ENCODE results near the gene PROC. TPM values are rescaled to one million over a fixed set of nuclear protein-coding genes. Genes with fewer than 3 reads are reported as not detected.

The PROC gene
- total RNA-seq, 2 experiments from 2014 or later = 0.28 TPM; not detected in 1

DNA sequence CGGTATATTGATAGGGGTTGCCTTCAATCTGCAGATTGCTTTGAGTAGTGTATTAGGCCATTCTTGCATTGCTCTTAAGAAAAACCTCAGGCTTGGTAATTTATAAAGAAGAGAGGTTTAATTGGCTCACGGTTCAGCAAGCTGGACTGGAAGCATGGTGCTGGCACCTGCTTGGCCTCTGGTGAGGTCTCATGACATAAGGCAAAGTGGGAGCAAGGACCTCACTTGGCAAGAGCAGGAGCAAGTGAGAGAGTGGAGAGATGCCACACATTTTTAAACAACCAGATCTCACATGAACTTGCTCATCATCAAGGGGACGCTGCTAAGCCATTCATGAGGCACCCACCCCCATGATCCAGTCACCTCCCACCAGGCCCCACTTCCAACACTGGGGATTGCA, 35.4 kb upstream of the PROC start:
- Histone ChIP-seq H3K4me1 (ENCODE audit: insufficient read depth, low read length) (peaks cover 14% of the 10 kb centered on the region), H3K27ac (ENCODE audit: low read depth in 1 of 2, low read length in 2 of 2) (no peak overlapping the region), H3K4me3 (ENCODE audit: low read length) (no peak overlapping the region), H3K36me3 (ENCODE audit: insufficient read depth, low read length) (no peaks in the 10 kb centered on the region), H3K9me3 (ENCODE audit: control insufficient read depth in 1 of 2, insufficient read depth in 1 of 2, low read length in 2 of 2) (no peaks in the 10 kb centered on the region), H3K27me3 (ENCODE audit: control insufficient read depth in 1 of 2, insufficient read depth in 2 of 2, low read length in 2 of 2) (no peaks in the 10 kb centered on the region)
- intact Hi-C loops (cut with DNase I, micrococcal nuclease) = loop anchor here in 1 of 2 experiments (10.0 kb wide), 2 partner anchors 88 to 502 kb away; partner anchors contain the start of genes AMMECR1L and ERCC3
- H3K4me1 Mint-ChIP-seq (ENCODE audit: low read depth) = peaks cover 87% of the 10 kb centered on the region
- H3K4me3 Mint-ChIP-seq = peak overlapping the region; percentile 38
- ChIA-PET POLR2A (no interaction called here), CTCF (no interaction called here)
- no peaks in the 10 kb centered on the region for H3K9me3 Mint-ChIP-seq
- no peaks in the 10 kb centered on the region for H3K27me3 Mint-ChIP-seq
- H3K36me3 Mint-ChIP-seq (ENCODE audit: low read depth) = peaks cover 42% of the 10 kb centered on the region
- DNase-seq = no peak
- ATAC-seq (ENCODE audit: poor library complexity) = no peak
- H3K27ac Mint-ChIP-seq = peak overlapping the region; percentile 40
- TF ChIP-seq, protein P1, sequence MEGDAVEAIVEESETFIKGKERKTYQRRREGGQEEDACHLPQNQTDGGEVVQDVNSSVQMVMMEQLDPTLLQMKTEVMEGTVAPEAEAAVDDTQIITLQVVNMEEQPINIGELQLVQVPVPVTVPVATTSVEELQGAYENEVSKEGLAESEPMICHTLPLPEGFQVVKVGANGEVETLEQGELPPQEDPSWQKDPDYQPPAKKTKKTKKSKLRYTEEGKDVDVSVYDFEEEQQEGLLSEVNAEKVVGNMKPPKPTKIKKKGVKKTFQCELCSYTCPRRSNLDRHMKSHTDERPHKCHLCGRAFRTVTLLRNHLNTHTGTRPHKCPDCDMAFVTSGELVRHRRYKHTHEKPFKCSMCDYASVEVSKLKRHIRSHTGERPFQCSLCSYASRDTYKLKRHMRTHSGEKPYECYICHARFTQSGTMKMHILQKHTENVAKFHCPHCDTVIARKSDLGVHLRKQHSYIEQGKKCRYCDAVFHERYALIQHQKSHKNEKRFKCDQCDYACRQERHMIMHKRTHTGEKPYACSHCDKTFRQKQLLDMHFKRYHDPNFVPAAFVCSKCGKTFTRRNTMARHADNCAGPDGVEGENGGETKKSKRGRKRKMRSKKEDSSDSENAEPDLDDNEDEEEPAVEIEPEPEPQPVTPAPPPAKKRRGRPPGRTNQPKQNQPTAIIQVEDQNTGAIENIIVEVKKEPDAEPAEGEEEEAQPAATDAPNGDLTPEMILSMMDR (IDR thresholded peaks at IDR 0.05) = no peak

- Histone ChIP-seq H3K9me3 (ENCODE audit: control insufficient read depth in 1 of 2, insufficient read depth in 1 of 2, low read length in 2 of 2) (no peaks in the 10 kb centered on the region), H3K4me1 (ENCODE audit: insufficient read depth, low read length) (peaks cover 27% of the 10 kb centered on the region), H3K27me3 (ENCODE audit: control insufficient read depth in 1 of 2, insufficient read depth in 2 of 2, low read length in 2 of 2) (no peaks in the 10 kb centered on the region), H3K27ac (ENCODE audit: low read depth in 1 of 2, low read length in 2 of 2) (no peak overlapping the region), H3K4me3 (ENCODE audit: low read length) (no peak overlapping the region), H3K36me3 (ENCODE audit: insufficient read depth, low read length) (no peaks in the 10 kb centered on the region)
- Mint-ChIP-seq H3K27ac (peak overlapping the region; percentile 66), H3K36me3 (ENCODE audit: low read depth) (peaks cover 46% of the 10 kb centered on the region), H3K27me3 (no peaks in the 10 kb centered on the region), H3K4me3 (peak overlapping the region; percentile 76), H3K4me1 (ENCODE audit: low read depth) (peaks cover 89% of the 10 kb centered on the region), H3K9me3 (no peaks in the 10 kb centered on the region)
- TF ChIP-seq, protein P1 (IDR thresholded peaks at IDR 0.05) = no peak
- intact Hi-C loops (cut with DNase I, micrococcal nuclease) = loop anchor here in 1 of 2 experiments (10.0 kb wide), 2 partner anchors 90 to 500 kb away; partner anchors contain the start of genes AMMECR1L and ERCC3
- ATAC-seq (ENCODE audit: poor library complexity) (no peak), DNase-seq (no peak)
- POLR2A ChIA-PET = no interaction called here
- CTCF ChIA-PET = no interaction called here
These were observed 33.7 kb upstream of the PROC start for GRCh38 chr2:127384529-127384928.

- Histone ChIP-seq H3K27me3 (ENCODE audit: control insufficient read depth in 1 of 2, insufficient read depth in 2 of 2, low read length in 2 of 2) (no peaks in the 10 kb centered on the region), H3K9me3 (ENCODE audit: control insufficient read depth in 1 of 2, insufficient read depth in 1 of 2, low read length in 2 of 2) (no peaks in the 10 kb centered on the region), H3K27ac (ENCODE audit: low read depth in 1 of 2, low read length in 2 of 2) (no peak overlapping the region), H3K4me3 (ENCODE audit: low read length) (peak overlapping the region; percentile 82), H3K4me1 (ENCODE audit: insufficient read depth, low read length) (peaks cover 38% of the 10 kb centered on the region), H3K36me3 (ENCODE audit: insufficient read depth, low read length) (no peaks in the 10 kb centered on the region)
- Mint-ChIP-seq H3K4me3 (peak overlapping the region; percentile 98), H3K9me3 (no peaks in the 10 kb centered on the region), H3K36me3 (ENCODE audit: low read depth) (peaks cover 49% of the 10 kb centered on the region), H3K4me1 (ENCODE audit: low read depth) (peaks cover 85% of the 10 kb centered on the region), H3K27ac (peak overlapping the region; percentile 100), H3K27me3 (no peaks in the 10 kb centered on the region)
- POLR2A ChIA-PET = interaction anchor here (0.6 to 1.1 kb wide), 4 partner anchors 8 to 294 kb away, joined by 3 to 6 read pairs (median 4); no protein-coding TSS in a partner anchor
- DNase-seq = peak in 2 of 14 experiments; percentile 21 to 35
- intact Hi-C loops (cut with DNase I, micrococcal nuclease) = loop anchor here in 1 of 2 experiments (5.0 to 10.0 kb wide), 3 partner anchors 91 to 641 kb away; partner anchors contain the start of genes AMMECR1L, ERCC3 and SAP130
- TF ChIP-seq, protein P1 (IDR thresholded peaks at IDR 0.05) = no peak
- CTCF ChIA-PET = interaction anchor here (1.5 kb wide), 1 partner anchor 30 kb away, joined by 8 read pairs; no protein-coding TSS in a partner anchor
- no peak for ATAC-seq (ENCODE audit: poor library complexity)
These were observed 32.0 kb upstream of the PROC start for GRCh38 chr2:127386246-127386645.
